GM12878 (cell line): Measurements from ENCODE around the gene HS6ST1.

Source experiments
- RBBP5 ChIP-seq: fragments of 200-600 bp; sonication (generic); conservative IDR thresholded peaks from 2 replicates; pipeline ENCODE4 v1.6.1; 2016
- SIX5 ChIP-seq: IDR thresholded peaks from 2 replicates; pipeline ENCODE4 v1.6.1; 2011; ENCODE audit warnings: mild to moderate bottlenecking, low read depth, low read length, moderate library complexity; ENCODE audit not compliant: severe bottlenecking
- SPI1 ChIP-seq: IDR thresholded peaks from 2 replicates; pipeline ENCODE4 v1.6.1; 2011; ENCODE audit warnings: low read depth, mild to moderate bottlenecking, low read length, moderate library complexity, borderline replicate concordance; ENCODE audit not compliant: insufficient read depth
- TAF1 ChIP-seq: IDR thresholded peaks from 2 replicates; pipeline ENCODE4 v1.6.1; 2011; ENCODE audit warnings: mild to moderate bottlenecking, low read depth, low read length, borderline replicate concordance
- TF ChIP-seq, protein P1 (sequence below), 3 experiments: IDR thresholded peaks in 2 of 3; conservative IDR thresholded peaks in 1 of 3; 2 replicates each; pipeline ENCODE4 v1.5.1; 2011; ENCODE audit warnings: low read depth in 3 of 3, low read length in 3 of 3, mild to moderate bottlenecking in 3 of 3, control low read depth in 2 of 3, moderate library complexity in 2 of 3, inconsistent platforms in 1 of 3, mixed read lengths in 1 of 3; ENCODE audit not compliant: control insufficient read depth in 2 of 3, insufficient read depth in 1 of 3; ENCODE audit errors: extremely low read depth in 1 of 3

DNA sequence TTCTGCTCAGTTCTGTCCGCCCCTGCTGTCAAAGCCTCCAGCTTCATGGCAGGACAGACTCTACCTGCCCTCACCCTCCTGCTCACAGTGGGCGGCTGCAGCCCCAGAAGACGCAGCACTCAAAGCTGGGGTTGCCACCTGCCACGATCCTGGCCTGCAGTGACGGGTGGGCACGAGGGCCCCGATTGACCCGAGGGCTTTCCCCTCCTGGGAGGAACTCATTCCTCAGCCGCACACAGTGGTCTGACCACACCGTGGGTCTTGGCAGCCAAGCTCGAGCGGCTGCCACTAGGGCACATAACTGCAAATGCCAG lies 47.1 kb downstream of the HS6ST1 start:
- TF ChIP-seq RBBP5 (no peak), SIX5 (no peak), SPI1 (no peak), TAF1 (no peak)
- TF ChIP-seq, protein P1, sequence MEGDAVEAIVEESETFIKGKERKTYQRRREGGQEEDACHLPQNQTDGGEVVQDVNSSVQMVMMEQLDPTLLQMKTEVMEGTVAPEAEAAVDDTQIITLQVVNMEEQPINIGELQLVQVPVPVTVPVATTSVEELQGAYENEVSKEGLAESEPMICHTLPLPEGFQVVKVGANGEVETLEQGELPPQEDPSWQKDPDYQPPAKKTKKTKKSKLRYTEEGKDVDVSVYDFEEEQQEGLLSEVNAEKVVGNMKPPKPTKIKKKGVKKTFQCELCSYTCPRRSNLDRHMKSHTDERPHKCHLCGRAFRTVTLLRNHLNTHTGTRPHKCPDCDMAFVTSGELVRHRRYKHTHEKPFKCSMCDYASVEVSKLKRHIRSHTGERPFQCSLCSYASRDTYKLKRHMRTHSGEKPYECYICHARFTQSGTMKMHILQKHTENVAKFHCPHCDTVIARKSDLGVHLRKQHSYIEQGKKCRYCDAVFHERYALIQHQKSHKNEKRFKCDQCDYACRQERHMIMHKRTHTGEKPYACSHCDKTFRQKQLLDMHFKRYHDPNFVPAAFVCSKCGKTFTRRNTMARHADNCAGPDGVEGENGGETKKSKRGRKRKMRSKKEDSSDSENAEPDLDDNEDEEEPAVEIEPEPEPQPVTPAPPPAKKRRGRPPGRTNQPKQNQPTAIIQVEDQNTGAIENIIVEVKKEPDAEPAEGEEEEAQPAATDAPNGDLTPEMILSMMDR (IDR thresholded peaks at IDR 0.05 in 2 of 3, conservative IDR thresholded peaks at IDR 0.05 in 1 of 3; ENCODE audit: control insufficient read depth in 2 of 3, extremely low read depth in 1 of 3, insufficient read depth in 1 of 3, low read depth in 3 of 3, low read length in 3 of 3): no peak
